NCI-H526 (cell line): ENCODE data around the gene TBCEL.

Source experiments
- DNase-seq, 2 experiments: peaks; one replicate each; lab custom pipeline; 2025; lab: John Stamatoyannopoulos, UW

Gene TBCEL

GRCh38 chr11:121063728-121064127, 39.8 kb downstream of the TBCEL start:
- DNase-seq = peak in 1 of 2 experiments; percentile 30

GRCh38 chr11:121066623-121067022, 42.7 kb downstream of the TBCEL start:
- no peak for DNase-seq

GRCh38 chr11:121067026-121067425, 43.1 kb downstream of the TBCEL start:
- DNase-seq = no peak

GRCh38 chr11:121067453-121067852, 43.6 kb downstream of the TBCEL start:
- peak; percentile 37 to 51 for DNase-seq

- no peak for DNase-seq
Observed at GRCh38 chr11:121067962-121068647, 44.2 kb downstream of the TBCEL start.

GRCh38 chr11:121068787-121069186, 44.9 kb downstream of the TBCEL start:
- DNase-seq = no peak

GRCh38 chr11:121070951-121071845, 47.3 kb downstream of the TBCEL start:
- no peak for DNase-seq

GRCh38 chr11:121071846-121072450, 48.0 kb downstream of the TBCEL start:
- no peak for DNase-seq

- no peak for DNase-seq
Observed at GRCh38 chr11:121081321-121081720, 57.4 kb downstream of the TBCEL start.

GRCh38 chr11:121082219-121082618, 58.3 kb downstream of the TBCEL start:
- DNase-seq = no peak

- DNase-seq = no peak
Observed at GRCh38 chr11:121082670-121083069, 58.8 kb downstream of the TBCEL start.

GRCh38 chr11:121086866-121087265, 63.0 kb downstream of the TBCEL start:
- no peak for DNase-seq

GRCh38 chr11:121089566-121089965, 65.7 kb downstream of the TBCEL start:
- DNase-seq = no peak

GRCh38 chr11:121090145-121090721, 66.3 kb downstream of the TBCEL start:
- DNase-seq = no peak

GRCh38 chr11:121091492-121092152, 67.7 kb downstream of the TBCEL start:
- no peak for DNase-seq

GRCh38 chr11:121095561-121095960, 71.7 kb downstream of the TBCEL start:
- no peak for DNase-seq

- no peak for DNase-seq
Observed at GRCh38 chr11:121099364-121099763, 75.5 kb downstream of the TBCEL start.

- DNase-seq = no peak
Observed at GRCh38 chr11:121099885-121100284, 76.0 kb downstream of the TBCEL start.

GRCh38 chr11:121100943-121101342, 77.0 kb downstream of the TBCEL start, which contains the start of gene TECTA:
TECTA (plus strand) TSS chr11:121101243; CDS start chr11:121102666, 1,423 bp downstream.
- DNase-seq = peak; percentile 21 to 58

GRCh38 chr11:121104312-121104762, 80.4 kb downstream of the TBCEL start:
- no peak for DNase-seq

GRCh38 chr11:121105063-121105480, 81.2 kb downstream of the TBCEL start:
- DNase-seq = no peak
